Uterus (tissue), 4 donors: ENCODE results near the gene ADRA2B. TPM values are rescaled to one million over a fixed set of nuclear protein-coding genes. Genes with fewer than 3 reads are reported as not detected.

Experiments
- DNase-seq, 2 donors: peaks; one replicate each; pipeline ENCODE4 v3.0.0-alpha.2; 2019 to 2020
- H3K27ac ChIP-seq, 2 donors: fragments of 200-600 bp; sonication (generic); 1 replicate in 1 of 2; 2 replicates in 1 of 2; pipeline ENCODE4 v1.5.1; 2016 to 2018
- H3K27me3 ChIP-seq, 2 donors: fragments of 200-600 bp; sonication (generic); one replicate each; pipeline ENCODE4 v1.5.1; 2018 to 2019; ENCODE audit warnings: control low read depth in 1 of 2
- H3K36me3 ChIP-seq, 2 donors: fragments of 200-600 bp; sonication (generic); one replicate each; pipeline ENCODE4 v1.5.1; 2019; ENCODE audit warnings: control low read depth in 1 of 2
- H3K4me1 ChIP-seq, 2 donors: fragments of 200-600 bp; sonication (generic); one replicate each; pipeline ENCODE4 v1.5.1; 2018 to 2019; ENCODE audit warnings: control low read depth in 1 of 2
- H3K4me3 ChIP-seq, 2 donors: fragments of 200-600 bp; sonication (generic); 1 replicate in 1 of 2; 2 replicates in 1 of 2; pipeline ENCODE4 v1.5.1; 2018 to 2019; ENCODE audit warnings: mild to moderate bottlenecking in 1 of 2
- H3K9me3 ChIP-seq, 2 donors: fragments of 200-600 bp; sonication (generic); one replicate each; pipeline ENCODE4 v1.5.1; 2019; ENCODE audit warnings: control low read depth in 1 of 2
- CTCF ChIP-seq, 4 experiments: fragments of 200-600 bp in 2 of 4; fragments of 450-650 bp in 2 of 4; sonication (generic) in 2 of 4; IDR thresholded peaks; one replicate each; pipeline ENCODE4 v1.5.1; 2016 to 2019; ENCODE audit warnings: antibody characterized with exemption in 4 of 4, mild to moderate bottlenecking in 2 of 4, moderate library complexity in 1 of 4
- POLR2A ChIP-seq, 2 donors: fragments of 450-650 bp; IDR thresholded peaks; one replicate each; pipeline ENCODE4 v1.6.1; 2016; ENCODE audit warnings: antibody characterized with exemption in 2 of 2, mild to moderate bottlenecking in 1 of 2, moderate library complexity in 1 of 2
- intact Hi-C: fragments of 100-400 bp; cut with DNase I; formaldehyde crosslinking; loops from one replicate; pipeline ENCODE4 v1.15.1; 2023; ENCODE audit warnings: low total_unique reads
- total RNA-seq, 4 donors: library from RNA; depleted of rRNA in 3 of 4; stranded (reverse); fragments of >200 nt in 3 of 4; gene quantifications; one replicate each; pipeline versions ENCODE4 v1.1.0 to v1.2.4, GENCODE V29; 2014 to 2023
- donor health status: DM: yes; HTN: yes; CAD: no.

The ADRA2B gene
- total RNA-seq, 4 donors from 2014 or later = 0.51 to 5.4 (median 2.6) TPM; not detected in 1

DNA sequence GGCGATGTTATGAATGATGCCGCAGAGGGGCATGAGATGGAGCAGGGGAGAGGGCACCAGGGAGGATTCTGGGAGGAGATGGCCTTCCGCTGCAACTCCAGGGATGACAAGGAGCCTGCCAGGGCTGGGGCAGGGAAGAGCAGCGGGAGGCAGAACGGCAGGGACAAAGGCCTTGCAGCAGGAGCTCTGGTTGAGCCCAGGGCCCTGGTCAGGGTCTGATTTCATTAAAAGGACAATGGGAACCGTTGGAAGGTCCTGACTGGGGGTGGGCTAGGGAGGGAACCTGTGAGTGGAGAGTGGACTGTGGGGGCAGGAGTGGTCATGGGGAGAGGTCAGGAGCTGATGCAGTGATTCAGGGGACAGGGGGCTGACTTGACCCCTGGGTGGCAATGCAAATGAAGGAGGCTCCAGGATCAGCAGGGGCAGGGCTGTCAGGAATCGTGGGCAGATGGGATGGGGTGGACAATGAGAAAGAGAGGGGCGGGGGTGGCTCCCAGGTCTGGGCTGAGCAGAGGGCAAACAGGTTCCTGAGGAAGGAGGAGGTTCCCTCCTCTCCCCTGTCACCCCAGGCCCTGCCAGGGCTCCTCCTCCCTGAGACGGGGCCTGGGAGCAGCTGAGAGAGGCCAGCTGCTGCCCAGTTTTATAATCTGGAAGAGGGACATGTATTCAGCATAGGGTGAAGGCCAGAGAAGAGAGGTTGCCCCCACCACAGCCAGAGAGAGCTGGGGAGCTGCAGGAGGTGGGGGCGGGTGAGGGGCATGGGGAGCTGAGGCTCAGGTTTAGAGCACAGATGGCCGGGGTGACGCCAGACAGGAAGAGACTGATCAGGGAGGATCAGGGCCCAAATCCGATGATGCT lies 36.2 kb upstream of the ADRA2B start:
- H3K4me1 ChIP-seq = no peaks in the 10 kb centered on the region
- DNase-seq = no peak
- TF ChIP-seq POLR2A (IDR thresholded peaks at IDR 0.05) (no peak), CTCF (IDR thresholded peaks at IDR 0.05) (no peak)
- H3K27ac ChIP-seq = no peak overlapping the region
- no peaks in the 10 kb centered on the region for H3K36me3 ChIP-seq
- no peak overlapping the region for H3K4me3 ChIP-seq
- intact Hi-C loops = no loop called here
- no peaks in the 10 kb centered on the region for H3K27me3 ChIP-seq
- H3K9me3 ChIP-seq = no peaks in the 10 kb centered on the region

GRCh38 chr2:96151595-96152303 lies 35.4 kb upstream of the ADRA2B start:
- no peak for TF ChIP-seq CTCF (IDR thresholded peaks at IDR 0.05)
- TF ChIP-seq POLR2A (IDR thresholded peaks at IDR 0.05) = no peak
- no peaks in the 10 kb centered on the region for H3K27me3 ChIP-seq
- no peaks in the 10 kb centered on the region for H3K36me3 ChIP-seq
- DNase-seq = no peak
- H3K27ac ChIP-seq = no peak overlapping the region
- intact Hi-C loops = no loop called here
- no peaks in the 10 kb centered on the region for H3K9me3 ChIP-seq
- no peak overlapping the region for H3K4me3 ChIP-seq
- no peaks in the 10 kb centered on the region for H3K4me1 ChIP-seq

DNA sequence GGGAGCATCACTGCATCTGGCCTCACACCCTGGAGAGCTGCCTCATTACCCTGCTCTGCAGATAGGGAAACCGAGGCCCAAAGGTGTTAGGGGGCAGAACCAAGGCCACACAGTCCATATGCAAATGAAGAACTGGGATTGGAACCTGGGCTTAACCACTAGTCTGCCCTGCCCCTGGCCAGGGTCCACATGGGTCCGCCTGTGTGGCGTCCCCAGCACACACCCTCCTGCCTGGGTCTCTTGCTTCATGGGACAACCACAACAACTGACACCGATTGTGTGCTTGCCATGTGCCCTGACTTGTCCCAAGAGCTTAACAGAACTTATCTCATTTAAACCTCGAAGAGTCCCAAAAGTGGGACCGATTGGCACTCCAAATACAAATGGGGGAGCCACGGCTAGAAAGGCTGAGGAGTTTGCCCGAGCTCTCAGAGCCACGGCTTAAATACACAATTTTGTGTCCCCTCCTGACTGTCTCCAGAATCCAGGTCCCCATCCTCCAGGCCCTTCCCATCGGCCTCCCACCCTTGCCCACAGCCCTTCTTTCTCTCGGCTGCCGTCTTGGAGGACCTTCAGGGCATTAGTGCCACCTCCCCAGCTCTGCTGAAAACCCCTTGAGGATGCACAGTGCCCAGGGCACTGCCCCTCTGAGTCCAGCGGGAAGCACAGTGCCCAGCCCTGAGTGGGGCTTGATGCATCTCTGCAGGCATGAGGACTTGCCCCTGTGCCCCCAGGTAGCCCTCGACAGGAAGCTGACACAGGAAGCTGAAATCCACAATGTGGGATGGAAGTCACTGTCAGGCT lies 34.6 kb upstream of the ADRA2B start:
- no peak overlapping the region for H3K27ac ChIP-seq
- no peaks in the 10 kb centered on the region for H3K4me1 ChIP-seq
- no peaks in the 10 kb centered on the region for H3K9me3 ChIP-seq
- H3K36me3 ChIP-seq = no peaks in the 10 kb centered on the region
- H3K27me3 ChIP-seq = no peaks in the 10 kb centered on the region
- H3K4me3 ChIP-seq = no peak overlapping the region
- no peak for DNase-seq
- intact Hi-C loops = no loop called here
- TF ChIP-seq CTCF (IDR thresholded peaks at IDR 0.05) (no peak), POLR2A (IDR thresholded peaks at IDR 0.05) (no peak)

GRCh38 chr2:96150007-96150640 lies 33.8 kb upstream of the ADRA2B start:
- Histone ChIP-seq H3K4me3 (no peak overlapping the region), H3K4me1 (no peaks in the 10 kb centered on the region), H3K27me3 (no peaks in the 10 kb centered on the region), H3K27ac (no peak overlapping the region), H3K9me3 (no peaks in the 10 kb centered on the region), H3K36me3 (no peaks in the 10 kb centered on the region)
- DNase-seq = peak in 1 of 2 donors; percentile 8
- intact Hi-C loops = no loop called here
- no peak for TF ChIP-seq CTCF (IDR thresholded peaks at IDR 0.05)
- TF ChIP-seq POLR2A (IDR thresholded peaks at IDR 0.05) = no peak
